Measurements from ENCODE around the gene ATP1B4. TPM values are rescaled to one million over a fixed set of nuclear protein-coding genes. Genes with fewer than 3 reads are reported as not detected.

The ATP1B4 gene
- polyA plus RNA-seq, 1 of the 3 experiments (the other 2 are of a cell fraction): not detected

DNA sequence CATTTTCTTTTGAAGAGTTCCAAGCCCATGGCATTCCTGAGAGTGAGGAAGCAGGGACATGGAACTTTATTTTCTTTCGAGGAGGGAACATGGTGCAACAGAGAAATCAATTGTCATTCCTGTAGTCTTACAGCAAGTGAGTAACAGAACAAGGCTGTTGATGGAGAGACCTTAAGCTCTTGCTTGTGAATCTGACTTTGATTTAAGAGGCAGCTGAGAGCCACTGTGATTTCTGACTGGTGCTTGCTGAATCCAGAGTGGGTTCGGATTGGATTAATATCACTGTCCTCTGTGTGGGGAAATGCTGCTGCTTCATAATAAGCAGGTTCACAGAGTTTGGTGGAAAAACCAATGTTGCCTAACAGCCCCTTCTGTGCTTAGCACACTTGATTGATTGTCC lies 4.7 kb upstream of the ATP1B4 start:
- H4K20me1 ChIP-seq (ENCODE audit: insufficient read depth): no peaks in the 10 kb centered on the region
- H3F3A ChIP-seq (replicated peaks; ENCODE audit: insufficient read depth): no peaks in the 10 kb centered on the region
- WGBS (ENCODE audit: low lambda C conversion rate): 9% methylated on average over 2 of the region's 2 CpGs
- CTCF ChIA-PET: no interaction called here
- no peak overlapping the region for H3K9ac ChIP-seq
- DNase-seq: no peak
- H3K79me2 ChIP-seq (ENCODE audit: insufficient read depth): no peaks in the 10 kb centered on the region
- TF ChIP-seq MXI1 (IDR thresholded peaks at IDR 0.05; ENCODE audit: low read depth, low read length) (no peak), CHD2 (IDR thresholded peaks at IDR 0.05; ENCODE audit: low read length, partially characterized antibody) (no peak), SIN3A (IDR thresholded peaks at IDR 0.05; ENCODE audit: borderline replicate concordance, low read depth, low read length) (no peak), NFIC (IDR thresholded peaks at IDR 0.05; ENCODE audit: borderline replicate concordance) (no peak), JUND (IDR thresholded peaks at IDR 0.05) (no peak), ZBTB33 (IDR thresholded peaks at IDR 0.05; ENCODE audit: borderline replicate concordance, low read depth) (no peak), EP300 (IDR thresholded peaks at IDR 0.05; ENCODE audit: borderline replicate concordance in 1 of 2, low read depth in 1 of 2, low read length in 1 of 2) (no peak), USF1 (IDR thresholded peaks at IDR 0.05; ENCODE audit: borderline replicate concordance, low read depth) (no peak), RAD21 (IDR thresholded peaks at IDR 0.05; ENCODE audit: low read length) (no peak), ELF1 (IDR thresholded peaks at IDR 0.05) (no peak), REST (IDR thresholded peaks at IDR 0.05; ENCODE audit: low read depth, low read length) (no peak), RXRA (IDR thresholded peaks at IDR 0.05; ENCODE audit: borderline replicate concordance, low read depth) (no peak), SMC3 (IDR thresholded peaks at IDR 0.05; ENCODE audit: low read depth, low read length) (no peak)
- TF ChIP-seq, protein P1, sequence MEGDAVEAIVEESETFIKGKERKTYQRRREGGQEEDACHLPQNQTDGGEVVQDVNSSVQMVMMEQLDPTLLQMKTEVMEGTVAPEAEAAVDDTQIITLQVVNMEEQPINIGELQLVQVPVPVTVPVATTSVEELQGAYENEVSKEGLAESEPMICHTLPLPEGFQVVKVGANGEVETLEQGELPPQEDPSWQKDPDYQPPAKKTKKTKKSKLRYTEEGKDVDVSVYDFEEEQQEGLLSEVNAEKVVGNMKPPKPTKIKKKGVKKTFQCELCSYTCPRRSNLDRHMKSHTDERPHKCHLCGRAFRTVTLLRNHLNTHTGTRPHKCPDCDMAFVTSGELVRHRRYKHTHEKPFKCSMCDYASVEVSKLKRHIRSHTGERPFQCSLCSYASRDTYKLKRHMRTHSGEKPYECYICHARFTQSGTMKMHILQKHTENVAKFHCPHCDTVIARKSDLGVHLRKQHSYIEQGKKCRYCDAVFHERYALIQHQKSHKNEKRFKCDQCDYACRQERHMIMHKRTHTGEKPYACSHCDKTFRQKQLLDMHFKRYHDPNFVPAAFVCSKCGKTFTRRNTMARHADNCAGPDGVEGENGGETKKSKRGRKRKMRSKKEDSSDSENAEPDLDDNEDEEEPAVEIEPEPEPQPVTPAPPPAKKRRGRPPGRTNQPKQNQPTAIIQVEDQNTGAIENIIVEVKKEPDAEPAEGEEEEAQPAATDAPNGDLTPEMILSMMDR (IDR thresholded peaks at IDR 0.05): no peak
- H3K27ac ChIP-seq (ENCODE audit: low read depth in 2 of 2, low read length in 1 of 2): no peak overlapping the region
- H3K9me3 ChIP-seq: no peaks in the 10 kb centered on the region
- H3K9me2 ChIP-seq: no peaks in the 10 kb centered on the region
- H3K36me3 ChIP-seq (replicated peaks in 1 of 2; ENCODE audit: control insufficient read depth in 1 of 2, insufficient read depth in 2 of 2, low read length in 1 of 2): no peaks in the 10 kb centered on the region
- no peak overlapping the region for H3K4me3 ChIP-seq (ENCODE audit: low read depth in 2 of 2, low read length in 1 of 2)
- no peaks in the 10 kb centered on the region for H3K4me1 ChIP-seq (ENCODE audit: control insufficient read depth in 1 of 2, insufficient read depth in 2 of 2, low read depth in 1 of 2, low read length in 1 of 2)
- H3K4me2 ChIP-seq: no peak overlapping the region
- no peak overlapping the region for H2AFZ ChIP-seq (ENCODE audit: low read depth)
- POLR2A ChIA-PET: no interaction called here
- H3K27me3 ChIP-seq (ENCODE audit: insufficient read depth): peaks cover 7% of the 10 kb centered on the region; the same call in 1 of the 2 replicates
